NCI-H1092 treated with DMSO at 0.1 percent for 48 hours (cell line): ENCODE results near the gene MIF4GD.

Experiments used
- DNase-seq: peaks from one replicate; lab custom pipeline; 2025; lab: John Stamatoyannopoulos, UW

Gene MIF4GD

GRCh38 chr17:75232786-75233185, 38.2 kb downstream of the MIF4GD start:
- no peak for DNase-seq

GRCh38 chr17:75231741-75232464, 39.1 kb downstream of the MIF4GD start:
- no peak for DNase-seq

GRCh38 chr17:75231071-75231470, 40.0 kb downstream of the MIF4GD start:
- no peak for DNase-seq

GRCh38 chr17:75228847-75229246, 42.2 kb downstream of the MIF4GD start:
- no peak for DNase-seq

GRCh38 chr17:75228305-75228704, 42.7 kb downstream of the MIF4GD start:
- DNase-seq: no peak

- DNase-seq: no peak
These were observed 43.3 kb downstream of the MIF4GD start for GRCh38 chr17:75227729-75228128.

- no peak for DNase-seq
These were observed 46.0 kb downstream of the MIF4GD start for GRCh38 chr17:75225016-75225415.

GRCh38 chr17:75219815-75220214, 51.2 kb downstream of the MIF4GD start:
- no peak for DNase-seq

- no peak for DNase-seq
These were observed 52.9 kb downstream of the MIF4GD start for GRCh38 chr17:75218131-75218530.
